Neuron (in vitro differentiated cells): ENCODE measurements around the gene SDHA.
"Not testable (repeated sequence)": the region's sequence is repeated elsewhere in the genome, so short reads cannot be mapped to it uniquely, and the experiment has no call there.

Experiments
- H2AFZ ChIP-seq: one replicate; pipeline ENCODE4 v1.6.1; 2013; ENCODE audit warnings: low read depth, mild to moderate bottlenecking, inconsistent platforms, low read length, moderate library complexity
- H3K27me3 ChIP-seq: one replicate; pipeline ENCODE4 v1.6.1; 2013; ENCODE audit warnings: low read length; ENCODE audit not compliant: insufficient read depth
- H3K36me3 ChIP-seq: one replicate; pipeline ENCODE4 v1.6.1; 2013; ENCODE audit warnings: low read length; ENCODE audit not compliant: insufficient read depth
- H3K4me1 ChIP-seq: one replicate; pipeline ENCODE4 v1.6.1; 2013; ENCODE audit warnings: low read length; ENCODE audit not compliant: insufficient read depth
- H3K4me3 ChIP-seq: 2 replicates; pipeline ENCODE4 v1.5.1; 2013; ENCODE audit warnings: mild to moderate bottlenecking, low read length, moderate library complexity
- H3K9me3 ChIP-seq: one replicate; pipeline ENCODE4 v1.6.1; 2013; ENCODE audit warnings: low read length

SDHA gene

GRCh38 chr5:251016-251415 is 32.9 kb downstream of the SDHA start:
- peaks cover 61% of the 10 kb centered on the region for H3K36me3 ChIP-seq
- not testable (repeated sequence) for H3K27me3 ChIP-seq, H3K4me1 ChIP-seq, H3K9me3 ChIP-seq, H3K4me3 ChIP-seq, H2AFZ ChIP-seq

GRCh38 chr5:251538-251937 is 33.4 kb downstream of the SDHA start:
- H3K27me3 ChIP-seq, H3K4me1 ChIP-seq, H2AFZ ChIP-seq, H3K4me3 ChIP-seq, H3K9me3 ChIP-seq: not testable (repeated sequence)
- peaks cover 62% of the 10 kb centered on the region for H3K36me3 ChIP-seq

DNA sequence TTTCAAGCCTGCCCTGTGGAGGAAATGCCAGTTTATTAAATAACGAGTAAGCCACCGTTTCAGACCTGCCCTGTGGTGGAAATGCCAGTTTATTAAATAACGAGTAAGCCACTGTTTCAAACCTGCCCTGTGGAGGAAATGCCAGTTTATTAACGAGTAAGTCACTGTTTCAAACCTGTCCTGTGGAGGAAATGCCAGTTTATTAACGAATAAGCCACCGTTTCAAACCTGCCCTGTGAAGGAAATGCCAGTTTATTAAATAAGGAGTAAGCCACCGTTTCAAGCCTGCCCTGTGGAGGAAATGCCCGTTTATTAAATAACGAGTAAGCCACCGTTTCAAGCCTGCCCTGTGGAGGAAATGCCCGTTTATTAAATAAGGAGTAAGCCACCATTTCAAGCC is 33.9 kb downstream of the SDHA start:
- H3K4me1 ChIP-seq, H2AFZ ChIP-seq, H3K9me3 ChIP-seq, H3K27me3 ChIP-seq, H3K4me3 ChIP-seq: not testable (repeated sequence)
- H3K36me3 ChIP-seq, result peaks cover 65% of the 10 kb centered on the region

- peaks cover 5% of the 10 kb centered on the region for H3K9me3 ChIP-seq
Observed at GRCh38 chr5:252546-252945, 34.4 kb downstream of the SDHA start.

DNA sequence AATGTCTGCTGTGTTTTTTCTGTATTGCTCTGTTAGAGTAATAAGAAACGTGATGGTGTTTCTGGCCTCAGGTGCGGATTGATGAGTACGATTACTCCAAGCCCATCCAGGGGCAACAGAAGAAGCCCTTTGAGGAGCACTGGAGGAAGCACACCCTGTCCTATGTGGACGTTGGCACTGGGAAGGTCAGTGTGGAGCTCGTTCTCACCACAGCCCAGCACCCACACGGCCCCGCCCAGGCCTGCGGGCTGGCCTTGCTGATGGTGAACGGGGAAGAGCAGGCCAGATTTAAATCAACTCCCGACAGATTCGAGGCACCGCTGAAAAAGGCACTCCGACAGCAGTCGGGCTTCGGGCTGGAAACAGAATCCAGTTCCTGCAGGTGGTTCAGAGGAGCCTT is 36.2 kb downstream of the SDHA start:
- not testable (repeated sequence) for H3K27me3 ChIP-seq, H3K4me1 ChIP-seq
- H3K36me3 ChIP-seq, result peaks cover 54% of the 10 kb centered on the region

More at GRCh38 chr5:252546-252945, 34.4 kb downstream of the SDHA start:
- no peaks in the 10 kb centered on the region for H3K4me1 ChIP-seq
- H3K27me3 ChIP-seq, result no peaks in the 10 kb centered on the region
- H2AFZ ChIP-seq, result no peak overlapping the region
- H3K36me3 ChIP-seq, result peaks cover 65% of the 10 kb centered on the region
- H3K4me3 ChIP-seq, result no peak overlapping the region

DNA sequence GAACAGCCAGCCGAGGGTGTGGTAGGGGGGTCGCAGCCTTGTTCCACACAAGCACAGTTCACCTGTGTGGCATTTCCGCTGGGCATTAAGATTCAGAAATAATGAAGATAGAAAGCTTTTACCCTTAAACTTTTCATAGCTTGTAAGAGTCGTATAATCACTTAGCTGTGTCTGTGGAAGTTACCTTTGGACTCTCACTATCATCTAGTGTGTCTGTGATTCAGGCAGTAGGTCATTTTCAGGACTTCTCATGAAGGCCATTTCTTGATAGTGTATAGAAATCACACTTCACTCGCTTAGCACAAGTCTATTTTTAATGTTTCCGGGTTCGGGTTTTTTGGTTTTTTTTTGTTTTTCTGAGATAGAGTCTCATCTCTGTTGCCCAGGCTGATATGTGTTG is 37.0 kb downstream of the SDHA start:
- peaks cover 51% of the 10 kb centered on the region for H3K36me3 ChIP-seq
- H3K27me3 ChIP-seq, H3K4me3 ChIP-seq, H2AFZ ChIP-seq, H3K9me3 ChIP-seq, H3K4me1 ChIP-seq: not testable (repeated sequence)

More for the DNA sequence above, 36.2 kb downstream of the SDHA start:
- not testable (repeated sequence) for H3K9me3 ChIP-seq, H2AFZ ChIP-seq, H3K4me3 ChIP-seq

DNA sequence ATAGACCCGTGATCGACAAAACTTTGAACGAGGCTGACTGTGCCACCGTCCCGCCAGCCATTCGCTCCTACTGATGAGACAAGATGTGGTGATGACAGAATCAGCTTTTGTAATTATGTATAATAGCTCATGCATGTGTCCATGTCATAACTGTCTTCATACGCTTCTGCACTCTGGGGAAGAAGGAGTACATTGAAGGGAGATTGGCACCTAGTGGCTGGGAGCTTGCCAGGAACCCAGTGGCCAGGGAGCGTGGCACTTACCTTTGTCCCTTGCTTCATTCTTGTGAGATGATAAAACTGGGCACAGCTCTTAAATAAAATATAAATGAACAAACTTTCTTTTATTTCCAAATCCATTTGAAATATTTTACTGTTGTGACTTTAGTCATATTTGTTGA is 38.2 kb downstream of the SDHA start:
- not testable (repeated sequence) for H2AFZ ChIP-seq, H3K4me1 ChIP-seq, H3K4me3 ChIP-seq, H3K27me3 ChIP-seq, H3K9me3 ChIP-seq
- peaks cover 43% of the 10 kb centered on the region for H3K36me3 ChIP-seq

GRCh38 chr5:257148-257547 is 39.0 kb downstream of the SDHA start:
- H2AFZ ChIP-seq, result no peak overlapping the region
- peaks cover 9% of the 10 kb centered on the region for H3K9me3 ChIP-seq
- H3K4me3 ChIP-seq, result no peak overlapping the region
- no peaks in the 10 kb centered on the region for H3K4me1 ChIP-seq
- H3K36me3 ChIP-seq, result peaks cover 38% of the 10 kb centered on the region
- no peaks in the 10 kb centered on the region for H3K27me3 ChIP-seq

- not testable (repeated sequence) for H3K4me3 ChIP-seq
Observed at GRCh38 chr5:263275-263974, 45.3 kb downstream of the SDHA start.

DNA sequence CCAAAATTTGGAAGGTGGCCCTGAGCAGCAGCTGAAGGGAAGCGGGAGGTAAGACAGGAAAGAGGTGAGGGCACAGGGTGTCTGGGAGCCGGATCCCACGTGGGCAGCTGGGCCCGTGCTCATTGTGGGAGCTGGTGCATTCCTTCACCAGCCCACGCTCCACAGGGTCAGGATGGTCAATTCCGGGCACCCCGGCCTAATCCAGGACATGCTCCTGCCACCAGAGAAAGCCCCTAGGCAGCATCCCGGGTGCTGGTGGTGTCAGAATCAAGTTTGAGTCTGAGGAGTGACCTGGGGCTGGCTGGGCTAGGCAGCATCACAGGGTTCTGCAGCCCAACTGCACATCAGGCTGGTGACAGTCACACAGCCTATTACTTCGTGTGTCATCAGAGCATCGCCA is 46.2 kb downstream of the SDHA start:
- Histone ChIP-seq H3K9me3 (peaks cover 2% of the 10 kb centered on the region), H3K4me3 (no peak overlapping the region), H3K27me3 (no peaks in the 10 kb centered on the region), H3K4me1 (peaks cover 5% of the 10 kb centered on the region), H2AFZ (no peak overlapping the region), H3K36me3 (peaks cover 22% of the 10 kb centered on the region)

More at GRCh38 chr5:263275-263974, 45.3 kb downstream of the SDHA start:
- not testable (repeated sequence) for H2AFZ ChIP-seq, H3K27me3 ChIP-seq, H3K9me3 ChIP-seq, H3K4me1 ChIP-seq
- H3K36me3 ChIP-seq, result peaks cover 22% of the 10 kb centered on the region

GRCh38 chr5:266311-267026 is 48.3 kb downstream of the SDHA start:
- H3K9me3 ChIP-seq, H3K4me1 ChIP-seq, H2AFZ ChIP-seq, H3K4me3 ChIP-seq, H3K27me3 ChIP-seq: not testable (repeated sequence)
- peaks cover 22% of the 10 kb centered on the region for H3K36me3 ChIP-seq

- Histone ChIP-seq H3K4me1 (peaks cover 9% of the 10 kb centered on the region), H3K27me3 (no peaks in the 10 kb centered on the region), H3K9me3 (no peaks in the 10 kb centered on the region), H2AFZ (no peak overlapping the region), H3K4me3 (no peak overlapping the region), H3K36me3 (peaks cover 20% of the 10 kb centered on the region)
Observed at GRCh38 chr5:267716-268115, 49.6 kb downstream of the SDHA start.

GRCh38 chr5:270340-270739 is 52.2 kb downstream of the SDHA start:
- peaks cover 15% of the 10 kb centered on the region for H3K36me3 ChIP-seq
- no peaks in the 10 kb centered on the region for H3K27me3 ChIP-seq
- H2AFZ ChIP-seq, result no peak overlapping the region
- no peaks in the 10 kb centered on the region for H3K9me3 ChIP-seq
- peaks cover 9% of the 10 kb centered on the region for H3K4me1 ChIP-seq
- no peak overlapping the region for H3K4me3 ChIP-seq

- not testable (repeated sequence) for H3K4me1 ChIP-seq, H3K9me3 ChIP-seq, H3K27me3 ChIP-seq, H2AFZ ChIP-seq
- Histone ChIP-seq H3K4me3 (peak overlapping the region; percentile 66), H3K36me3 (peaks cover 15% of the 10 kb centered on the region)
Observed at GRCh38 chr5:271828-272167, 53.7 kb downstream of the SDHA start.
